ENCODE data around the gene CD22. TPM values are rescaled to one million over a fixed set of nuclear protein-coding genes. Genes with fewer than 3 reads are reported as not detected.

CD22 gene
- total RNA-seq, 2 experiments from 2014 or later = 0.52 to 0.63 TPM

- ATAC-seq (no peak), DNase-seq (no peak)
- ChIA-PET CTCF (no interaction called here), POLR2A (no interaction called here)
- Mint-ChIP-seq H3K36me3 (ENCODE audit: low read depth) (no peaks in the 10 kb centered on the region), H3K9me3 (ENCODE audit: insufficient read depth) (no peaks in the 10 kb centered on the region), H3K4me3 (no peak overlapping the region), H3K27ac (no peak overlapping the region), H3K4me1 (ENCODE audit: low read depth) (peaks cover 8% of the 10 kb centered on the region), H3K27me3 (ENCODE audit: low read depth) (peaks cover 5% of the 10 kb centered on the region)
Observed at GRCh38 chr19:35318679-35319448, 10.1 kb upstream of the CD22 start.

DNA sequence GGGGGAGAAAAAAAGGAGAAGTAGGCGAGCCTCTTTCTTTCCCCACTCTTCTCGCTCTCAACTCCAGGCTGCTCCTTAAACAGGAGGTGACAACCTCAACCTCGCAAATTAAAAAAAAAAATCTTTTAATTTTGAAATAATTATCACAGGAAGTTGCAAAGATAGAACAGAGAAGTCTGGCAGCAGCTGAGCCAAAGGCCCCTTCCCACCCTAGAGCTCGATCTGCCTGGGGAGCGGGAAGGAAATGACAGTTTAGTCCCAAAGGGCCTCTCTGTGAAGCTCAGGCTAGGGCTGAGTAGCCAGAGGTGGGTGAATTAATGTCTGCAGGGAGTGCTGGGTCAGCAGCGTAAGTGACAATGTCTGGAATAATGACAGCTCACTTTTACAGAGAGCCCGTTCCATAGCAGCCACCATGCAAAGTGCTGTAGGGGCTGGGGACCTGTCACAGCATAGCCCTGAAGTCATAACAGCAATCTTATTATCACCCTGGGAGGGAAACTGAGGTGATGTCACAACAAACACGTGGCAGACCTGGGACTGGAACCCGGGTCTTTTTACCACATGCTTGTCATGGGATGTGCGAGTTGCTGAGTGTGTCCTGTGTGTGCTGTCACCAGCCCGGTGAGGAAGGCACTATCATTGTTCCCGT, 8.8 kb upstream of the CD22 start:
- no peaks in the 10 kb centered on the region for H3K9me3 Mint-ChIP-seq (ENCODE audit: insufficient read depth)
- H3K36me3 Mint-ChIP-seq (ENCODE audit: low read depth) = no peaks in the 10 kb centered on the region
- POLR2A ChIA-PET = no interaction called here
- no peak overlapping the region for H3K4me3 Mint-ChIP-seq
- CTCF ChIA-PET = no interaction called here
- no peak for ATAC-seq
- no peak for DNase-seq
- peaks cover 8% of the 10 kb centered on the region for H3K4me1 Mint-ChIP-seq (ENCODE audit: low read depth)
- no peak overlapping the region for H3K27ac Mint-ChIP-seq
- H3K27me3 Mint-ChIP-seq (ENCODE audit: low read depth) = peaks cover 9% of the 10 kb centered on the region

DNA sequence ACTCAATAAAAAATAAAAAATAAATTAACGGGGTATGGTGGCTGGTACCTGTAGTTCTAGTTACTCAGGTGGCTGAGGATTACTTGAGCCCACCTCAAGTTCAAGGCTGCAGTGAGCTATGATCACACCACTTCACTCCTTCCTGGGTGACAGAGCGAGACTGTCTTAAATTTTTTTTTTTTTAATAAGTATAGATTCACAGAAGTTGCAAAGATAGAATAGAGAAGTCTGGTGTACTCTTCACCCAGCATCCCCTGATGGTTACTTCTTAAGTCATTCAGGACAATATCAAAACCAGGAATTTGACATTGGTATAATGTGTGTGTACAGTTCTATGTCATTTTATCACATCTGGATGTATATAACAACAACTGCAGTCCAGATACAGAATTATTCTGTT, 7.7 kb upstream of the CD22 start:
- Mint-ChIP-seq H3K9me3 (ENCODE audit: insufficient read depth) (no peaks in the 10 kb centered on the region), H3K36me3 (ENCODE audit: low read depth) (no peaks in the 10 kb centered on the region), H3K4me1 (ENCODE audit: low read depth) (peaks cover 8% of the 10 kb centered on the region), H3K27me3 (ENCODE audit: low read depth) (peaks cover 15% of the 10 kb centered on the region), H3K27ac (no peak overlapping the region), H3K4me3 (no peak overlapping the region)
- no peak for DNase-seq
- POLR2A ChIA-PET = no interaction called here
- CTCF ChIA-PET = no interaction called here
- ATAC-seq = no peak

GRCh38 chr19:35322014-35322413, 7.0 kb upstream of the CD22 start:
- H3K4me3 Mint-ChIP-seq = no peak overlapping the region
- H3K27ac Mint-ChIP-seq = no peak overlapping the region
- no peak for DNase-seq
- no peak for ATAC-seq
- peaks cover 8% of the 10 kb centered on the region for H3K4me1 Mint-ChIP-seq (ENCODE audit: low read depth)
- no peaks in the 10 kb centered on the region for H3K9me3 Mint-ChIP-seq (ENCODE audit: insufficient read depth)
- POLR2A ChIA-PET = no interaction called here
- CTCF ChIA-PET = no interaction called here
- peaks cover 15% of the 10 kb centered on the region for H3K27me3 Mint-ChIP-seq (ENCODE audit: low read depth)
- H3K36me3 Mint-ChIP-seq (ENCODE audit: low read depth) = no peaks in the 10 kb centered on the region

DNA sequence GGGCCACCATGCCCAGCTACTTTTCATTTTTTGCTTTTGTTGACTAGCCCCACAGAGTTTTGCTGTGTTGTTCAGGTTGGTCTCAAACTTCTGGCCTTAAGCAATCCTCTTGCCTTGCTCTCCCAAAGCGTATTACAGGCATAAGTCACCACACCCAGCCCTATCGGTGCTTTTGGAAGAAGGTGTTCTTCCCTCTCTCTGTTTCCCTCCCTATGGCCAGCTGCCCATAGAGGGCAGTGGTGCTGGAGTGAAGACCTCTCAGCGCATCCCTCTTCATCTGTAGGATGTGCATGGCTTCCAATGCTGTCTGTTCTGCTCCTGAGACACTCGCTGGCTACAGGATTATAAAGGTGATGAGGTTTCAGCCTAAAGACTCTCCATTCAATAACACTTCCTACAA, 1.3 kb upstream of the CD22 start:
- Mint-ChIP-seq H3K27ac (no peak overlapping the region), H3K36me3 (ENCODE audit: low read depth) (no peaks in the 10 kb centered on the region), H3K4me3 (no peak overlapping the region), H3K4me1 (ENCODE audit: low read depth) (peaks cover 12% of the 10 kb centered on the region), H3K27me3 (ENCODE audit: low read depth) (peaks cover 9% of the 10 kb centered on the region), H3K9me3 (ENCODE audit: insufficient read depth) (no peaks in the 10 kb centered on the region)
- no peak for ATAC-seq
- ChIA-PET CTCF (interaction anchor here (1.3 kb wide), 1 partner anchor 167 kb away, joined by 5 read pairs; no protein-coding TSS in a partner anchor), POLR2A (no interaction called here)
- DNase-seq = no peak

DNA sequence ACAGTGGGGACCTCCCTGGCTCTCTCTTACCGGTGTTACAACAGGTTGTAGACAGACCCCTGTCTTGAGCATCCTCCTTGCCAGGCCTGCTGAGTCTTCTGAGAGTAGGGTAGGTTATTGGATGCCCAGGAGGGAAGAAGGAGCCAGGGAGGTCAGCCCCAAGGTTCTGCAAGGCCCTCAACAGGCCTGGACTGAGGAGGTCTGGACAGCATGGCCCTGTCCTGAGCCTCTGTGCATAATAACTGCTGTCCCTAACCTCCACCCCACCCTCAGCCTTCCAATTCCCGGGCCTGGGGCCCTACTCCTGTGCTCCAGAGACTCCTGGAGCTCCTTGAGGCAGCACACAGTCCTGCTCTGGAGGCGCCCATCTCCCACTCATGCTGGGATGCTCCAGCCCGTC, 336 bp downstream of the CD22 start:
- H3K36me3 Mint-ChIP-seq (ENCODE audit: low read depth) = no peaks in the 10 kb centered on the region
- ATAC-seq (no peak), DNase-seq (no peak)
- no peak overlapping the region for H3K27ac Mint-ChIP-seq
- H3K9me3 Mint-ChIP-seq (ENCODE audit: insufficient read depth) = no peaks in the 10 kb centered on the region
- ChIA-PET CTCF (no interaction called here), POLR2A (no interaction called here)
- H3K27me3 Mint-ChIP-seq (ENCODE audit: low read depth) = peaks cover 9% of the 10 kb centered on the region
- H3K4me1 Mint-ChIP-seq (ENCODE audit: low read depth) = peaks cover 21% of the 10 kb centered on the region
- no peak overlapping the region for H3K4me3 Mint-ChIP-seq

DNA sequence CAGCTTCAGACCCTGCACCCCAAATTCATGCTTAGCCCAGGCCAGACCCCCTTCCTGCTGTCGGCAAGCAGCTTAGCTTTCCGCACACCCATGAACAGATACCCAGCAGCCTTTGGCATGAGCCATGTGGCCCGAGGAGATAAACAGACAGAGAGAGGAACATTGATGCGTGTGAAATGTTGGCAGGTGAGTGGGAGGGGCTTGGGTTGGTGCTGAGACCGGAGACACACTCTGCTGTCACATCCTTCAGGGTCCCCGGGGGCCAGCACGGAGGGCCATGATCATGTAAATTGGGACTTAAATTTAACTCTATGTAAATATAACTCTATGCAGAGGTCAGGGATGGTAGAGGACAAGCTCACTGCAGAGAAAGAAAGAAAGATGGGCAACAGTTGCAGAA, 1.5 kb downstream of the CD22 start:
- ATAC-seq (no peak), DNase-seq (no peak)
- no peaks in the 10 kb centered on the region for H3K9me3 Mint-ChIP-seq (ENCODE audit: insufficient read depth)
- no peak overlapping the region for H3K4me3 Mint-ChIP-seq
- ChIA-PET POLR2A (no interaction called here), CTCF (no interaction called here)
- no peaks in the 10 kb centered on the region for H3K36me3 Mint-ChIP-seq (ENCODE audit: low read depth)
- H3K27ac Mint-ChIP-seq = no peak overlapping the region
- peaks cover 21% of the 10 kb centered on the region for H3K4me1 Mint-ChIP-seq (ENCODE audit: low read depth)
- H3K27me3 Mint-ChIP-seq (ENCODE audit: low read depth) = peaks cover 5% of the 10 kb centered on the region

DNA sequence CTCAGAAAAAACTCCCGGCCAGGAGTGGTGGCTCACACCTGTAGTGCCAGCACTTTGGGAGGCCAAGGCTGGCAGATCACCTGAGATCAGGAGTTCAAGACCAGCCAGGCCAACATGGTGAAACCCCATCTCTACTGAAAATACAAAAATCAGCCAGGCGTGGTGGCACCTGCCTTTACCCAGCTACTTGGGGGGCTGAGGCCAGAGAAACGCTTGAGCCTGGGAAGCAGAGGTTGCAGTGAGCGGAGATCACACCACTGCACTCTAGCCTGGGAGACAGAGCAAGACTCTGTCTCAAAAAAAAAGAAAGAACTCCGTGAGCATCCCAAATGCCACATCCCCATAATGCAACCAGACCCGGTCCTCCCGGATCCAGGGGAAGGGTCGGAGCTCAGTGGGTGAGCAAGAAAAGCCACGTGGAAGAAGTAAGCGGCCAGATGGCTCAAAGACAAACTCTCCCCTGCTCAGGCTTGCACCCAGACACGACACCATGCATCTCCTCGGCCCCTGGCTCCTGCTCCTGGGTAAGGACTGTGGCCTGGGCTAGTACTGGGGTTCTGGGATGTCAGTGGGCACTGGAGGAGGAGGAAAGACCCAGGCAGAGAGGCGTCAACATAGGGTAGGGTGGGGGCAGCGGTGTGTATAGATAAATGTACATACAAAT, 2.7 kb downstream of the CD22 start:
- Mint-ChIP-seq H3K27me3 (ENCODE audit: low read depth) (no peaks in the 10 kb centered on the region), H3K4me1 (ENCODE audit: low read depth) (peaks cover 21% of the 10 kb centered on the region), H3K27ac (no peak overlapping the region), H3K9me3 (ENCODE audit: insufficient read depth) (no peaks in the 10 kb centered on the region), H3K4me3 (no peak overlapping the region), H3K36me3 (ENCODE audit: low read depth) (no peaks in the 10 kb centered on the region)
- DNase-seq = no peak
- POLR2A ChIA-PET = no interaction called here
- CTCF ChIA-PET = interaction anchor here (1.2 to 1.7 kb wide), 2 partner anchors 51 to 137 kb away, joined by 3 to 8 read pairs; no protein-coding TSS in a partner anchor
- no peak for ATAC-seq

DNA sequence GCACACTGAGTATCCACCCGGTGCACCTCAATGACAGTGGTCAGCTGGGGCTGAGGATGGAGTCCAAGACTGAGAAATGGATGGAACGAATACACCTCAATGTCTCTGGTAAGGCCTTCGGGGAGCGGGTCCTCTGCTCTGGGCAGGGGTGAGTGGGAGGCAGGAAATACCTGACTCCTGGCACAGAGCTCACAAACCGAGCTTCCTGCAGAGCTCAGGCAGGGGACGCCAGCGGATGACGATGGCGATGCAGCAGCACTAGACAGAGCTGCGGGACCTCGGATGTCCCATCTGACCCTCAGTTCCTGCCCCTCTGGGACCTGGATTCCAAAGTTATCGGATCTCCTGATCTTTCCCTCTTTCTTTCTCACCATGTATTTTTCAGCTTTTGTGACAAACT, 3.8 kb downstream of the CD22 start:
- Mint-ChIP-seq H3K4me3 (no peak overlapping the region), H3K4me1 (ENCODE audit: low read depth) (peaks cover 24% of the 10 kb centered on the region), H3K27ac (peak overlapping the region; percentile 31), H3K36me3 (ENCODE audit: low read depth) (no peaks in the 10 kb centered on the region), H3K9me3 (ENCODE audit: insufficient read depth) (no peaks in the 10 kb centered on the region), H3K27me3 (ENCODE audit: low read depth) (no peaks in the 10 kb centered on the region)
- POLR2A ChIA-PET = no interaction called here
- CTCF ChIA-PET = interaction anchor here (0.7 to 1.8 kb wide), 9 partner anchors 9 to 266 kb away, joined by 3 to 8 read pairs (median 4); partner anchors contain the start of gene FFAR1
- ATAC-seq (peak; percentile 83), DNase-seq (peak; percentile 54)

DNA sequence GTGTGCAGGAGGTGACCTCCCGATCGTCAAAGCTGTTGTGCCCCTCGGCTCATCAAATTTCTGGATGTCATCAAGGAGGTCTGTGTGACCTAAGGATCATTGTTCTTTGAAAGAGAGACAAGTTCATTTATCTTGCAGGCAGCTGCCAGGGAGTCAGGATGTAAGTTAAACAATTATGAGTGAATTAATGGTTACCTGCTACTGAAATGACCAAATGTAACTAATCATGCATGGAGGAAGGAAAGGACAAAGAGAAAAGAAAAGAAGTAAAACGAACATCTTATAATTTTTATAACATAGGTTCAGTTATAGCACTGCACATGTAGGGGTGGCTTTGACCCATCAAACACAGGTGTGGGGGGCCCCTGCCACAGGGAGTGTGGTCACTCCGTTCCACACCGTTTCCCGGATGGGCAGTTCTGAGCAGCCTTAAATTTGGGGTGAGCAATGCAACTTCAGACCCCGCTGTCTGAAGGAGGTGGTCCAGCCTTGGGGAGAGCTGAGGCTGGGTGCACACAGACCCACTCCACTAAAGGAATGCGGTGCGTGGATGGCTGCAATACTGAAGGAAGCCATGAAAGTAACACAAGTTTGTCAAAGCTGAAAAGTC, 5.3 kb downstream of the CD22 start:
- POLR2A ChIA-PET = no interaction called here
- Mint-ChIP-seq H3K27ac (no peak overlapping the region), H3K4me1 (ENCODE audit: low read depth) (peaks cover 15% of the 10 kb centered on the region), H3K36me3 (ENCODE audit: low read depth) (no peaks in the 10 kb centered on the region), H3K9me3 (ENCODE audit: insufficient read depth) (no peaks in the 10 kb centered on the region), H3K4me3 (no peak overlapping the region), H3K27me3 (ENCODE audit: low read depth) (no peaks in the 10 kb centered on the region)
- CTCF ChIA-PET = interaction anchor here (0.6 to 1.8 kb wide), 5 partner anchors 11 to 161 kb away, joined by 3 to 4 read pairs (median 3); no protein-coding TSS in a partner anchor
- ATAC-seq (no peak), DNase-seq (no peak)

DNA sequence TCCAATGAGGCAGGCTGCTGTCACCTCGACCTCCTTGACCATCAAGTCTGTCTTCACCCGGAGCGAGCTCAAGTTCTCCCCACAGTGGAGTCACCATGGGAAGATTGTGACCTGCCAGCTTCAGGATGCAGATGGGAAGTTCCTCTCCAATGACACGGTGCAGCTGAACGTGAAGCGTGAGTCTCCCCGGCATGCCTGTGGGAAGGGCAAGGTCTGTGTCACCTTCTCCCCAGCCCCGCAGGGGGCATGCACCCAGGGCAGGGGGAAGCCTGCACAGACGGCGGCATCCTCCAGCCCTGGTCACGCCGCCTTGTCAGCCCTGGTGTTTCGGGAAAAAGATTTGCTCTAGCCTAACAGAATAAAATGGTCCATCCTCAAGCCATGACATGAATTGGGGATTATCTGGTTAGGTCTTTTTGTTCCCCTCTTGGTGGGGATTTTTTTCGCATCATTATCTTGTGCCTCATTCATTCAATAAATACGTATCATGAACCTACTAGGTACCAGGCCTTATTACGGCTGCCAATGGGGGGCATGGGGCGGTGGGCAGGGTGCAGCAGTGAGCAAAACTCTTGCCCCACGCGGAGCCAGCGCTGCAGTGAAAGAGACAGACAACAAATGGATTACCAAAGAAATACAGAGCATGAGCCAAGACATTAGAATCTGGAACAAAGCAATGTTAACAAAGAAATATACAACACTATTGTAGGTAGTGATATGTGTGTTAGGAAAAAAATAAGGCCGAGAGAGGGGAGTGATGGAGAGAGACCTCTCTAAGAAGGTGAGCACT, 7.4 kb downstream of the CD22 start:
- no peaks in the 10 kb centered on the region for H3K36me3 Mint-ChIP-seq (ENCODE audit: low read depth)
- H3K4me3 Mint-ChIP-seq = no peak overlapping the region
- H3K27ac Mint-ChIP-seq = no peak overlapping the region
- H3K9me3 Mint-ChIP-seq (ENCODE audit: insufficient read depth) = no peaks in the 10 kb centered on the region
- H3K27me3 Mint-ChIP-seq (ENCODE audit: low read depth) = no peaks in the 10 kb centered on the region
- CTCF ChIA-PET = no interaction called here
- POLR2A ChIA-PET = interaction anchor here (1.3 kb wide), 1 partner anchor 11 kb away, joined by 4 read pairs; no protein-coding TSS in a partner anchor
- DNase-seq (no peak), ATAC-seq (no peak)
- H3K4me1 Mint-ChIP-seq (ENCODE audit: low read depth) = peaks cover 15% of the 10 kb centered on the region
